Transverse colon (tissue), 4 donors: Measurements from ENCODE around the gene GRK6. TPM values are rescaled to one million over a fixed set of nuclear protein-coding genes. Genes with fewer than 3 reads are reported as not detected.

Experiments
- DNase-seq: peaks from one replicate; pipeline ENCODE4 v3.0.0-alpha.2; 2019
- H3K27ac ChIP-seq, 4 donors: fragments of 200-600 bp; sonication (generic); 2 replicates each; pipeline ENCODE4 v1.5.1; 2016 to 2018; ENCODE audit warnings: inconsistent platforms in 4 of 4
- H3K27me3 ChIP-seq: fragments of 200-600 bp; sonication (generic); 2 replicates; pipeline ENCODE4 v1.5.1; 2017; ENCODE audit warnings: inconsistent platforms
- H3K36me3 ChIP-seq, 4 donors: fragments of 200-600 bp; sonication (generic); 2 replicates each; pipeline ENCODE4 v1.5.1; 2017 to 2019; ENCODE audit warnings: inconsistent platforms in 4 of 4
- H3K4me1 ChIP-seq, 4 donors: fragments of 200-600 bp; sonication (generic); 2 replicates each; pipeline ENCODE4 v1.5.1; 2017 to 2020; ENCODE audit warnings: inconsistent platforms in 4 of 4
- H3K4me3 ChIP-seq, 4 donors: fragments of 200-600 bp; sonication (generic); 1 replicate in 1 of 4; 2 replicates in 3 of 4; pipeline versions ENCODE4 v1.5.1 to v1.6.1; 2017 to 2019; ENCODE audit warnings: inconsistent platforms in 4 of 4
- H3K9me3 ChIP-seq, 2 donors: fragments of 200-600 bp; sonication (generic); 2 replicates each; pipeline ENCODE4 v1.5.1; 2017 to 2019; ENCODE audit warnings: inconsistent platforms in 2 of 2
- CTCF ChIP-seq, 5 experiments: fragments of 200-600 bp in 3 of 5; fragments of 450-650 bp in 2 of 5; sonication (generic) in 3 of 5; IDR thresholded peaks; 1 replicate in 2 of 5; 2 replicates in 3 of 5; pipeline ENCODE4 v1.5.1; 2016 to 2017; ENCODE audit warnings: antibody characterized with exemption in 5 of 5, inconsistent platforms in 3 of 5, mild to moderate bottlenecking in 2 of 5, moderate library complexity in 1 of 5
- EP300 ChIP-seq: sonication (generic); formaldehyde crosslinking; IDR thresholded peaks from one replicate; pipeline ENCODE4 v1.6.1; 2017; ENCODE audit warnings: antibody characterized with exemption, low read depth
- POLR2A ChIP-seq: fragments of 450-650 bp; IDR thresholded peaks from one replicate; pipeline ENCODE4 v1.6.1; 2016; ENCODE audit warnings: antibody characterized with exemption, mild to moderate bottlenecking, moderate library complexity
- POLR2AphosphoS5 ChIP-seq, 3 donors: sonication (generic); formaldehyde crosslinking; IDR thresholded peaks; one replicate each; pipeline ENCODE4 v1.6.1; 2016; ENCODE audit warnings: antibody characterized with exemption in 3 of 3
- WGBS, 2 donors: methylation state at CpG; one replicate each; pipeline ENCODE4 v1.1.5; 2018; ENCODE audit warnings: low coverage in 1 of 2; 5-methylcytosine and 5-hydroxymethylcytosine counted together
- in situ Hi-C, 4 donors: fragments of 200-750 bp; cut with MboI; loops; one replicate each; pipeline versions ENCODE4 v1.15.0 to v1.15.1; 2017; ENCODE audit warnings: low sequenced_read_pairs in 3 of 4, low pct_ligation_motif_present in 1 of 4, low pct_unique_long_range_greater_than_20kb in 1 of 4
- intact Hi-C: fragments of 100-400 bp; cut with DNase I; formaldehyde crosslinking; loops from one replicate; pipeline ENCODE4 v1.15.1; 2023; ENCODE audit warnings: low total_unique reads
- total RNA-seq, 4 donors: library from RNA; depleted of rRNA; stranded (reverse); fragments of >200 nt; gene quantifications; one replicate each; pipeline ENCODE4 v1.1.0, GENCODE V29; 2016

The GRK6 gene
- total RNA-seq, 4 donors from 2014 or later, result 21.5 to 40.5 (median 36.4) TPM

GRCh38 chr5:177465044-177465443, 38.6 kb downstream of the GRK6 start:
- intact Hi-C loops (no loop called here), in situ Hi-C loops (loop anchor here in 1 of 4 donors (25.0 kb wide), 1 partner anchor 153 kb away; the partner anchor contains the start of genes MXD3, PRELID1 and RAB24)
- no peaks in the 10 kb centered on the region for H3K27me3 ChIP-seq
- peaks cover 0 to 5% (median 0%) of the 10 kb centered on the region in 4 donors for H3K4me1 ChIP-seq
- no peak for DNase-seq
- H3K36me3 ChIP-seq, result no peaks in the 10 kb centered on the region
- 86 to 96% methylated on average over 10 to 11 of the region's 11 CpGs for WGBS, 2 donors
- TF ChIP-seq POLR2A (no peak), EP300 (no peak), POLR2AphosphoS5 (IDR thresholded peaks at IDR 0.05) (no peak), CTCF (IDR thresholded peaks at IDR 0.05) (no peak)
- H3K4me3 ChIP-seq, result no peak overlapping the region
- no peak overlapping the region for H3K27ac ChIP-seq
- no peaks in the 10 kb centered on the region for H3K9me3 ChIP-seq

GRCh38 chr5:177466861-177467260, 40.4 kb downstream of the GRK6 start:
- in situ Hi-C loops, result loop anchor here in 1 of 4 donors (25.0 kb wide), 1 partner anchor 155 kb away; the partner anchor contains the start of genes MXD3, PRELID1 and RAB24
- Histone ChIP-seq H3K4me3 (no peak overlapping the region), H3K4me1 (peaks cover under 1 to 13% (median 6%) of the 10 kb centered on the region in 4 donors), H3K36me3 (no peaks in the 10 kb centered on the region), H3K9me3 (no peaks in the 10 kb centered on the region), H3K27ac (no peak overlapping the region), H3K27me3 (peaks cover under 1% of the 10 kb centered on the region)
- intact Hi-C loops, result no loop called here
- DNase-seq, result no peak
- 89 to 100% methylated on average over 4 to 24 of the region's 25 CpGs for WGBS, 2 donors
- TF ChIP-seq POLR2A (no peak), EP300 (no peak), POLR2AphosphoS5 (IDR thresholded peaks at IDR 0.05) (no peak), CTCF (IDR thresholded peaks at IDR 0.05) (no peak)

GRCh38 chr5:177467436-177467835, 41.0 kb downstream of the GRK6 start:
- no peak for DNase-seq
- no peak overlapping the region for H3K4me3 ChIP-seq
- intact Hi-C loops (no loop called here), in situ Hi-C loops (loop anchor here in 1 of 4 donors (25.0 kb wide), 1 partner anchor 155 kb away; the partner anchor contains the start of genes MXD3, PRELID1 and RAB24)
- H3K36me3 ChIP-seq, result no peaks in the 10 kb centered on the region
- peaks cover 7 to 19% (median 11%) of the 10 kb centered on the region in 4 donors for H3K4me1 ChIP-seq
- 95% methylated on average over 31 of the region's 31 CpGs; no CpG with 5 or more reads in 1 of the 2 donors for WGBS, 2 donors
- TF ChIP-seq CTCF (IDR thresholded peaks at IDR 0.05) (no peak), POLR2AphosphoS5 (IDR thresholded peaks at IDR 0.05) (no peak), POLR2A (no peak), EP300 (no peak)
- no peaks in the 10 kb centered on the region for H3K9me3 ChIP-seq
- H3K27ac ChIP-seq, result no peak overlapping the region
- H3K27me3 ChIP-seq, result peaks cover 6% of the 10 kb centered on the region

GRCh38 chr5:177468329-177468684, 41.8 kb downstream of the GRK6 start:
- Histone ChIP-seq H3K27me3 (peaks cover 10% of the 10 kb centered on the region), H3K27ac (peak overlapping the region in 1 of 4 donors; percentile 21), H3K4me1 (peaks cover 11 to 23% (median 16%) of the 10 kb centered on the region in 4 donors), H3K4me3 (no peak overlapping the region), H3K36me3 (no peaks in the 10 kb centered on the region), H3K9me3 (no peaks in the 10 kb centered on the region)
- TF ChIP-seq POLR2AphosphoS5 (IDR thresholded peaks at IDR 0.05), result no peak
- TF ChIP-seq POLR2A, result no peak
- TF ChIP-seq CTCF (IDR thresholded peaks at IDR 0.05), result no peak
- no peak for TF ChIP-seq EP300
- DNase-seq, result no peak
- WGBS, 2 donors, result 91% methylated on average over 2 of the region's 2 CpGs; no CpG with 5 or more reads in 1 of the 2 donors
- intact Hi-C loops (no loop called here), in situ Hi-C loops (loop anchor here in 1 of 4 donors (25.0 kb wide), 1 partner anchor 156 kb away; the partner anchor contains the start of genes MXD3, PRELID1 and RAB24)
